GM12878 (cell line): Measurements from ENCODE around the gene HTRA3. TPM values are rescaled to one million over a fixed set of nuclear protein-coding genes. Genes with fewer than 3 reads are reported as not detected.

Experiments
- ATAC-seq: fragments of 200-7000 bp; cut with Tn5 transposase; 3 replicates; pipeline ENCODE4 v1.9.1; 2020; ENCODE audit warnings: mild to moderate bottlenecking, moderate library complexity
- BruUV-seq: library from RNA; stranded (reverse); fragments of 400-500 nt; replicated peaks from 2 replicates; lab custom pipeline; 2021; lab: Mats Ljungman, UMichigan
- CTCF ChIA-PET: fragments of 300-600 bp; sonication (Branson Sonifier 250); formaldehyde crosslinking; extraction: SDS; loops from one replicate; lab custom pipeline; 2021; ENCODE audit warnings: inconsistent platforms; lab: Yijun Ruan, JAX
- POLR2A ChIA-PET: fragments of 350-600 bp; formaldehyde crosslinking; extraction: SDS; loops from one replicate; lab custom pipeline; 2021; ENCODE audit warnings: inconsistent platforms; lab: Charles Lee
- RAD21 ChIA-PET: fragments of 300-600 bp; sonication (Branson Sonifier 250); formaldehyde crosslinking; loops from one replicate; lab custom pipeline; 2023; ENCODE audit warnings: antibody characterized with exemption; ENCODE audit not compliant: unreplicated experiment; lab: Charles Lee
- SMC1A ChIA-PET: fragments of 300-600 bp; sonication (Branson Sonifier 250); formaldehyde crosslinking; loops from one replicate; lab custom pipeline; 2023; ENCODE audit not compliant: unreplicated experiment, uncharacterized antibody; lab: Charles Lee
- DNase-seq: peaks from one replicate; pipeline ENCODE4 v3.0.0-alpha.2; 2011; ENCODE audit warnings: low read depth, low spot score
- FAIRE-seq: peaks from 3 replicates; lab custom pipeline; 2011; peaks lifted over from hg19 to GRCh38; lab: Jason Lieb, UNC
- H2AFZ ChIP-seq: 2 replicates; pipeline ENCODE4 v1.6.0; 2011; ENCODE audit warnings: low read depth, low read length, control low read depth; ENCODE audit not compliant: control insufficient read depth
- H3K27ac ChIP-seq: 2 replicates; pipeline ENCODE4 v1.5.1; 2011; ENCODE audit warnings: control low read depth; ENCODE audit not compliant: control insufficient read depth, insufficient read depth
- H3K27me3 ChIP-seq, 2 experiments: replicated peaks in 1 of 2; 2 replicates each; pipeline versions ENCODE4 v1.6.0 to v1.6.1; 2011; ENCODE audit warnings: low read length in 1 of 2; ENCODE audit not compliant: control insufficient read depth in 2 of 2, insufficient read depth in 2 of 2
- H3K36me3 ChIP-seq, 2 experiments: 2 replicates each; pipeline ENCODE4 v1.5.1; 2011; ENCODE audit warnings: low read length in 1 of 2; ENCODE audit not compliant: control insufficient read depth in 2 of 2, insufficient read depth in 2 of 2
- H3K4me1 ChIP-seq: 2 replicates; pipeline ENCODE4 v1.6.1; 2011; ENCODE audit warnings: mild to moderate bottlenecking, low read length, moderate library complexity, mixed read lengths; ENCODE audit not compliant: control insufficient read depth, insufficient read depth
- H3K4me2 ChIP-seq: 2 replicates; pipeline ENCODE4 v1.6.0; 2011; ENCODE audit warnings: control low read depth; ENCODE audit not compliant: control insufficient read depth, insufficient read depth
- H3K4me3 ChIP-seq: fragments of 200-600 bp; sonication (generic); 2 replicates; pipeline ENCODE4 v1.5.1; 2016
- H3K79me2 ChIP-seq: 2 replicates; pipeline ENCODE4 v1.6.0; 2011; ENCODE audit warnings: low read length; ENCODE audit not compliant: control insufficient read depth, insufficient read depth
- H3K9ac ChIP-seq: 2 replicates; pipeline ENCODE4 v1.8.0; 2011; ENCODE audit warnings: low read length, control low read depth, mixed read lengths; ENCODE audit not compliant: control insufficient read depth, insufficient read depth
- H3K9me3 ChIP-seq: replicated peaks from 3 replicates; pipeline ENCODE4 v1.5.1; 2011; ENCODE audit warnings: mild to moderate bottlenecking, low read length; ENCODE audit not compliant: control insufficient read depth, insufficient read depth
- H4K20me1 ChIP-seq: 2 replicates; pipeline ENCODE4 v1.6.0; 2011; ENCODE audit not compliant: control insufficient read depth, insufficient read depth
- BMI1 ChIP-seq: fragments of 450-650 bp; IDR thresholded peaks from 2 replicates; pipeline ENCODE4 v1.6.1; 2016; ENCODE audit warnings: mild to moderate bottlenecking, moderate library complexity, borderline replicate concordance
- CTCF ChIP-seq, 3 experiments: IDR thresholded peaks in 2 of 3; conservative IDR thresholded peaks in 1 of 3; 2 replicates each; pipeline ENCODE4 v1.5.1; 2011; ENCODE audit warnings: low read depth in 3 of 3, low read length in 3 of 3, mild to moderate bottlenecking in 3 of 3, control low read depth in 2 of 3, moderate library complexity in 2 of 3, inconsistent platforms in 1 of 3, mixed read lengths in 1 of 3; ENCODE audit not compliant: control insufficient read depth in 2 of 3, insufficient read depth in 1 of 3; ENCODE audit errors: extremely low read depth in 1 of 3
- ELK1 ChIP-seq: IDR thresholded peaks from 2 replicates; pipeline ENCODE4 v1.6.1; 2012; ENCODE audit warnings: low read depth, low read length, improper control_type of control experiment
- MYC ChIP-seq: IDR thresholded peaks from 2 replicates; pipeline ENCODE4 v1.6.1; 2011; ENCODE audit warnings: mild to moderate bottlenecking, low read length, moderate library complexity, inconsistent platforms; ENCODE audit not compliant: insufficient read depth, insufficient replicate concordance, insufficient read length, severe bottlenecking
- RCOR1 ChIP-seq: conservative IDR thresholded peaks from 2 replicates; pipeline ENCODE4 v1.6.1; 2012; ENCODE audit warnings: low read depth, low read length, improper control_type of control experiment
- SMARCA5 ChIP-seq: fragments of 450-650 bp; IDR thresholded peaks from 2 replicates; pipeline ENCODE4 v1.6.1; 2017; ENCODE audit warnings: mild to moderate bottlenecking
- WGBS: methylation state at CpG from one replicate; pipeline ENCODE4 v1.1.6; 2016; ENCODE audit warnings: low lambda C conversion rate; ENCODE audit not compliant: insufficient replicate concordance, insufficient coverage; ENCODE audit errors: missing lambda C conversion rate; 5-methylcytosine and 5-hydroxymethylcytosine counted together
- in situ Hi-C: fragments of 300-500 bp; cut with MboI; formaldehyde crosslinking; loops from 9 replicates; pipeline ENCODE4 v1.14.3; 2018; ENCODE audit warnings: mixed read lengths
- intact Hi-C: fragments of 100-400 bp; cut with micrococcal nuclease; formaldehyde crosslinking; loops from one replicate; pipeline ENCODE4 v1.14.2; 2022; ENCODE audit not compliant: unreplicated experiment
- polyA plus RNA-seq, 11 experiments: library from polyadenylated mRNA; depleted of rRNA in 4 of 11; unstranded in 6 of 11; stranded (reverse) in 5 of 11; fragments of >200 nt; fragmentation: Nextera tagmentation in 4 of 11; fragmentation: Illumina TruSeq in 1 of 11; extraction: Ambion mirVana in 4 of 11; extraction: Trizol in 1 of 11; gene quantifications; 1 replicate in 1 of 11; 2 replicates in 10 of 11; pipeline versions ENCODE4 v1.2.1 to v1.2.3, GENCODE V29; 2011 to 2016; ENCODE audit warnings: inconsistent platforms in 2 of 11, missing spikeins in 2 of 11, low read depth in 1 of 11
- total RNA-seq, 4 experiments: library from RNA; depleted of rRNA in 3 of 4; stranded (reverse); fragments of >200 nt in 3 of 4; fragmentation: Illumina TruSeq in 1 of 4; extraction: Trizol in 1 of 4; gene quantifications; 2 replicates each; pipeline versions ENCODE4 v1.2.1 to v1.2.3, GENCODE V29; 2013 to 2021

HTRA3 gene
- total and polyA plus RNA-seq, 10 of the 15 experiments (the other 5 are each of a cell fraction or from before 2014, with no cell fraction given), result 0.04 to 1.2 (median 0.08) TPM; not detected in 7

GRCh38 chr4:8341691-8342090 is 72.1 kb downstream of the HTRA3 start (continued):
- TF ChIP-seq ELK1, result no peak
- TF ChIP-seq MYC, result no peak
- TF ChIP-seq, all 136 proteins: peak for 0

- WGBS, result 57% methylated on average over 16 of the region's 16 CpGs
- ChIA-PET CTCF (no interaction called here), RAD21 (no interaction called here), POLR2A (interaction anchor here (0.5 kb wide), 1 partner anchor 19 kb away, joined by 7 read pairs; no protein-coding TSS in a partner anchor), SMC1A (no interaction called here)
- no peak overlapping the region for H3K4me2 ChIP-seq
- BruUV-seq, result no TSS peak
- H3K9me3 ChIP-seq, result no peaks in the 10 kb centered on the region
- no peaks in the 10 kb centered on the region for H3K36me3 ChIP-seq
- intact Hi-C loops, result no loop called here
- no peaks in the 10 kb centered on the region for H3K27me3 ChIP-seq
- TF ChIP-seq SMARCA5, result no peak
- TF ChIP-seq RCOR1, result no peak
- TF ChIP-seq BMI1, result no peak
- TF ChIP-seq CTCF (IDR thresholded peaks at IDR 0.05 in 2 of 3, conservative IDR thresholded peaks at IDR 0.05 in 1 of 3; ENCODE audit: control insufficient read depth in 2 of 3, extremely low read depth in 1 of 3, insufficient read depth in 1 of 3, low read depth in 3 of 3, low read length in 3 of 3), result 0 out of 6 replicates have a peak, but pooled peaks of 1 of the 3 experiments have one; percentile 6
- H3K79me2 ChIP-seq, result no peaks in the 10 kb centered on the region
- H3K4me1 ChIP-seq, result no peaks in the 10 kb centered on the region
- in situ Hi-C loops, result no loop called here
- ATAC-seq (no peak), FAIRE-seq (no peak), DNase-seq (no peak)
- H3K27ac ChIP-seq, result no peak overlapping the region
- no peak overlapping the region for H2AFZ ChIP-seq
- H3K4me3 ChIP-seq, result no peak overlapping the region
- no peaks in the 10 kb centered on the region for H4K20me1 ChIP-seq
- no peak overlapping the region for H3K9ac ChIP-seq
Measured at GRCh38 chr4:8342651-8343261, 73.2 kb downstream of the HTRA3 start.
